Upper lobe of left lung (tissue), 6 donors: ENCODE measurements around the gene ZWILCH. TPM values are rescaled to one million over a fixed set of nuclear protein-coding genes. Genes with fewer than 3 reads are reported as not detected.

ENCODE experiments used
- ATAC-seq, 2 donors: fragments of 200-7000 bp; cut with Tn5 transposase; one replicate each; pipeline ENCODE4 v1.9.1; 2022; ENCODE audit warnings: mild to moderate bottlenecking in 2 of 2, moderate library complexity in 2 of 2; ENCODE audit not compliant: low FRiP score in 2 of 2
- DNase-seq, 2 donors: peaks; one replicate each; pipeline ENCODE4 v3.0.0-alpha.2; 2019 to 2020
- H3K27ac ChIP-seq, 4 donors: fragments of 200-600 bp; sonication (generic); one replicate each; pipeline ENCODE4 v1.5.1; 2016 to 2019
- H3K27me3 ChIP-seq, 4 donors: fragments of 200-600 bp; sonication (generic); one replicate each; pipeline ENCODE4 v1.5.1; 2017 to 2019
- H3K36me3 ChIP-seq, 4 donors: fragments of 200-600 bp; sonication (generic); one replicate each; pipeline ENCODE4 v1.5.1; 2016 to 2019
- H3K4me1 ChIP-seq, 4 donors: fragments of 200-600 bp; sonication (generic); one replicate each; pipeline ENCODE4 v1.5.1; 2018 to 2019
- H3K4me3 ChIP-seq, 4 donors: fragments of 200-600 bp; sonication (generic); one replicate each; pipeline ENCODE4 v1.5.1; 2017 to 2019; ENCODE audit warnings: mild to moderate bottlenecking in 2 of 4, moderate library complexity in 1 of 4
- H3K9me3 ChIP-seq, 4 donors: fragments of 200-600 bp; sonication (generic); one replicate each; pipeline ENCODE4 v1.5.1; 2018 to 2019
- EP300 ChIP-seq, 4 donors: sonication (generic); formaldehyde crosslinking; IDR thresholded peaks; one replicate each; pipeline ENCODE4 v1.5.1; 2017; ENCODE audit warnings: antibody characterized with exemption in 4 of 4, control low read depth in 2 of 4
- POLR2A ChIP-seq, 4 donors: fragments of 450-650 bp; IDR thresholded peaks; one replicate each; pipeline ENCODE4 v1.5.1; 2016 to 2017; ENCODE audit warnings: antibody characterized with exemption in 4 of 4, mild to moderate bottlenecking in 2 of 4
- POLR2AphosphoS5 ChIP-seq, 2 donors: sonication (generic); formaldehyde crosslinking; IDR thresholded peaks; one replicate each; pipeline ENCODE4 v1.5.1; 2017; ENCODE audit warnings: antibody characterized with exemption in 2 of 2
- WGBS, 2 donors: methylation state at CpG; one replicate each; pipeline ENCODE4 v1.1.5; 2017 to 2018; 5-methylcytosine and 5-hydroxymethylcytosine counted together
- total RNA-seq, 6 donors: library from RNA; depleted of rRNA in 4 of 6; stranded (reverse); fragments of >200 nt in 4 of 6; gene quantifications; one replicate each; pipeline versions ENCODE4 v1.1.0 to v1.2.1, GENCODE V29; 2016 to 2021
- TF ChIP-seq, protein P1 (sequence below), 6 experiments: fragments of 450-650 bp in 4 of 6; fragments of 200-600 bp in 2 of 6; sonication (generic) in 2 of 6; IDR thresholded peaks; one replicate each; pipeline ENCODE4 v1.5.1; 2016 to 2019; ENCODE audit warnings: antibody characterized with exemption in 6 of 6
- donor health status: DM: no; HTN: no; CAD: no; lungs with moderate emphysema.
- donor health status: DM: no; HTN: yes; CAD: no; lungs with severe emphysema.

Gene ZWILCH
- total RNA-seq, 6 donors from 2014 or later = 0.33 to 6.3 (median 5.1) TPM

DNA sequence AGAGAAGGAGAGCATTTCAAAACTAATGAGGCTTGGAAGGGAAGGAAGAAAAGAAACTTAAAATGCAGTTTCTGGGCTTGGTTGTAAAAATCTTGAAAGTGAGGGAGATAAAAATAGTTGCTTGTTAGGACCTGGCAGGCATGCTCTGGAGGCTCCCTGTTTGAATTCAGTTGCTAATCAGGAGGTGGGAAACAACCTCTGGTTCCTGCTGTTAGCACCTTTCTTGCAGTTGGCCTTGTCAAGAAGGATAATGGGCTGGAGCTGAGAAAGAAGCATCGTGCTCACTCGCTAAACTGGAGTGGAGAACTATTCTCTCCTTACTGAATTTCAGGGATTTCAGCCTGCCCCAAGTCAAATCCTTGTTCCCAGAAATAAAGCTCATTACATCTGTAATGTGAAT, 31.0 kb upstream of the ZWILCH start:
- ATAC-seq = no peak
- no peak overlapping the region for H3K27ac ChIP-seq
- WGBS, 2 donors = 77 to 81% methylated on average over 2 of the region's 2 CpGs

DNA sequence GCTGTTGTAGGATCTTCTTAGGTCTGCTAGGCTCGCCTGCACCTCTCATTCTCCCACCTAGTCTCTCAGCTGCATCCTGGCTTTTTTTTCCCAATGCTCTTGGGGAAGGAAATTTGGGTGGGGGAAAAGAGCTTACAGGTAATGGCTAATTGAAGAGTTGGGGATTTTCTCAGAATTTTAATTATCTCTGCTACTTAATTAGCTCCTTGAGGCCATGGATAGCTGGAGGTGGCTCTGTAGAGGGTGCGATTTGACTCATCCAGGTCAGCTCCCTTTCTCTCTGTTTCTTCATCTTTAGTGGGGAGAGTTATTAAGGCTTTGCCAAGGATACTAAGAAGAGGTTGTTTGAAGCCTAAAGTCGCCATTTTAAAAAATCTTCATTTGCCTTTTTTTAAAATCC, 30.2 kb upstream of the ZWILCH start:
- Histone ChIP-seq H3K4me1 (no peaks in the 10 kb centered on the region), H3K9me3 (no peaks in the 10 kb centered on the region), H3K36me3 (no peaks in the 10 kb centered on the region), H3K4me3 (no peak overlapping the region), H3K27me3 (no peaks in the 10 kb centered on the region), H3K27ac (no peak overlapping the region)
- ATAC-seq (no peak), DNase-seq (no peak)
- WGBS, 2 donors = 91 to 93% methylated on average over 3 of the region's 3 CpGs
- TF ChIP-seq POLR2AphosphoS5 (IDR thresholded peaks at IDR 0.05) (no peak), POLR2A (IDR thresholded peaks at IDR 0.05) (no peak), EP300 (IDR thresholded peaks at IDR 0.05) (no peak)
- TF ChIP-seq, protein P1, sequence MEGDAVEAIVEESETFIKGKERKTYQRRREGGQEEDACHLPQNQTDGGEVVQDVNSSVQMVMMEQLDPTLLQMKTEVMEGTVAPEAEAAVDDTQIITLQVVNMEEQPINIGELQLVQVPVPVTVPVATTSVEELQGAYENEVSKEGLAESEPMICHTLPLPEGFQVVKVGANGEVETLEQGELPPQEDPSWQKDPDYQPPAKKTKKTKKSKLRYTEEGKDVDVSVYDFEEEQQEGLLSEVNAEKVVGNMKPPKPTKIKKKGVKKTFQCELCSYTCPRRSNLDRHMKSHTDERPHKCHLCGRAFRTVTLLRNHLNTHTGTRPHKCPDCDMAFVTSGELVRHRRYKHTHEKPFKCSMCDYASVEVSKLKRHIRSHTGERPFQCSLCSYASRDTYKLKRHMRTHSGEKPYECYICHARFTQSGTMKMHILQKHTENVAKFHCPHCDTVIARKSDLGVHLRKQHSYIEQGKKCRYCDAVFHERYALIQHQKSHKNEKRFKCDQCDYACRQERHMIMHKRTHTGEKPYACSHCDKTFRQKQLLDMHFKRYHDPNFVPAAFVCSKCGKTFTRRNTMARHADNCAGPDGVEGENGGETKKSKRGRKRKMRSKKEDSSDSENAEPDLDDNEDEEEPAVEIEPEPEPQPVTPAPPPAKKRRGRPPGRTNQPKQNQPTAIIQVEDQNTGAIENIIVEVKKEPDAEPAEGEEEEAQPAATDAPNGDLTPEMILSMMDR (IDR thresholded peaks at IDR 0.05) = no peak

More for the DNA sequence above, 31.0 kb upstream of the ZWILCH start:
- DNase-seq = no peak
- H3K27me3 ChIP-seq = no peaks in the 10 kb centered on the region
- H3K36me3 ChIP-seq = no peaks in the 10 kb centered on the region
- H3K4me1 ChIP-seq = no peaks in the 10 kb centered on the region
- no peak overlapping the region for H3K4me3 ChIP-seq
- TF ChIP-seq EP300 (IDR thresholded peaks at IDR 0.05) (no peak), POLR2AphosphoS5 (IDR thresholded peaks at IDR 0.05) (no peak)
- no peaks in the 10 kb centered on the region for H3K9me3 ChIP-seq

DNA sequence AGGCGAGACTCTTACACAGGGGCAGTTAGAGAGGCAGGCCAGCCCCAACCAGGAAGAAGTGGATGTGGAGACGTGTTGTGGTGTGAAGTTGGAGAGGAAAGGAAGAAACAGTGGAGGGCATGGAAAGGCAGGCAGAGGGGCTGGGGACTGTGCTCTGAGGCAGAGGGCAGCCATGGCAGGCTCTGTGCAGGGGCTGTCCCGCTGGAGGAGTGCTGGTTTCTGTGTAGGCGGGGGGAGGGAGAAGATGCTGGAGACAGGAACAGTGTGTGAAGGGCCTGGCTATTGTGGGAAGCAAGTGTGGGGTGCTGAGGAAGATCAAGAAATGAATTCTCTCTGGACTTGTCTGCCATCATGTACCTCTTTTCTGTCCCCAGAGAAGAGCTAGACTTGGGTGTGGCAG, 28.6 kb upstream of the ZWILCH start:
- no peaks in the 10 kb centered on the region for H3K27me3 ChIP-seq
- no peak for DNase-seq
- H3K36me3 ChIP-seq = peaks cover 0 to 7% (median 2%) of the 10 kb centered on the region in 4 donors
- WGBS, 2 donors = 85 to 92% methylated on average over 4 of the region's 4 CpGs
- no peaks in the 10 kb centered on the region for H3K9me3 ChIP-seq
- H3K27ac ChIP-seq = no peak overlapping the region
- TF ChIP-seq, protein P1 (IDR thresholded peaks at IDR 0.05) = no peak
- TF ChIP-seq POLR2AphosphoS5 (IDR thresholded peaks at IDR 0.05) (no peak), POLR2A (IDR thresholded peaks at IDR 0.05) (no peak), EP300 (IDR thresholded peaks at IDR 0.05) (no peak)
- ATAC-seq = peak in 1 of 2 donors; percentile 18
- H3K4me3 ChIP-seq = no peak overlapping the region
- H3K4me1 ChIP-seq = no peaks in the 10 kb centered on the region

DNA sequence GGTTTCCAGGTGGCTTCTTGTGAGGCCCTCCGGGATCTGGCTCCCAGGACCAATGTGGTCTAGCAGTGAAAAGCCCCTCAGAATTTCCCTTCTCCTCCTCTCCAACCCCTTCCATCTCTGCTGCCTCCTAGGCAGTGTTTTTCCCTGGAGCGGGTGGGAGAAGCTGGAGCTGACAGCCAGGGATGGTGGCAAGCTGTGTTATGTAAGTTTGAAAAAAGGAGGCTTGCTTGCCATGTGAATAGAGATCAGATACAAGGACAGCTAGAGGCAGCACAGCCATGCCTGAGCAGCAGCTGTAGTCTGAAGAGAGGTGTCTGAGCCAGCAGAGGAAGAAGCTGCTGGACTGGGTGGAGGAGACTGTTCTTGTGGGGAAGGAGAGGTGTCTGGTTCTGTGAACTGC, 28.1 kb upstream of the ZWILCH start:
- H3K27ac ChIP-seq = no peak overlapping the region
- ATAC-seq (peak in 1 of 2 donors; percentile 6), DNase-seq (no peak)
- 92 to 100% methylated on average over 1 to 2 of the region's 2 CpGs for WGBS, 2 donors
- TF ChIP-seq EP300 (IDR thresholded peaks at IDR 0.05) (no peak), POLR2A (IDR thresholded peaks at IDR 0.05) (no peak), POLR2AphosphoS5 (IDR thresholded peaks at IDR 0.05) (no peak)
- TF ChIP-seq, protein P1 (IDR thresholded peaks at IDR 0.05) = no peak
- no peak overlapping the region for H3K4me3 ChIP-seq
- H3K27me3 ChIP-seq = no peaks in the 10 kb centered on the region
- H3K36me3 ChIP-seq = peaks cover 0 to 11% (median 5%) of the 10 kb centered on the region in 4 donors
- H3K9me3 ChIP-seq = no peaks in the 10 kb centered on the region
- H3K4me1 ChIP-seq = no peaks in the 10 kb centered on the region

DNA sequence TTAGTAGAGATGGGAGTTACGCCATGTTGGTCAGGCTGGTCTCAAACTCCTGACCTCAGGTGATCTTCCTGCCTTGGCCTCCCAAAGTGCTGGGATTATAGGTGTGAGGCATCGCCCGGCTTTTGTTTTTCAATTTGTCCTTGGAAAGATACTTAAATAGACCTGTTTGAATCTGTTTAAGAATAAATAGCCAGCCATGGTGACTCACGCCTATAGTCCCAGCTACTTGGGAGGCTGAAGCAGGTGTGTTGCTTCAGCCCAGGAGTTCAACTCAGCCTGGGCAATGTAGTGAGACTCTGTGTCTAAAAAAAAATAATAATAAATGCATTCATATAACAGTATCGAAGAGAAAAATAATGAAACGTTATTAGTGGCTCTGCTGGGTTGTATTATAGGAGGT, 24.9 kb upstream of the ZWILCH start:
- peaks cover 2 to 31% (median 11%) of the 10 kb centered on the region in 4 donors for H3K36me3 ChIP-seq
- no peak overlapping the region for H3K4me3 ChIP-seq
- WGBS, 2 donors = 98 to 99% methylated on average over 6 of the region's 6 CpGs
- DNase-seq = no peak
- H3K27ac ChIP-seq = no peak overlapping the region
- H3K4me1 ChIP-seq = peaks cover 0 to 10% (median 6%) of the 10 kb centered on the region in 4 donors
- H3K9me3 ChIP-seq = no peaks in the 10 kb centered on the region
- no peak for TF ChIP-seq POLR2A (IDR thresholded peaks at IDR 0.05)
- TF ChIP-seq, protein P1 (IDR thresholded peaks at IDR 0.05) = no peak
- TF ChIP-seq POLR2AphosphoS5 (IDR thresholded peaks at IDR 0.05) = no peak
- TF ChIP-seq EP300 (IDR thresholded peaks at IDR 0.05) = no peak
- no peak for ATAC-seq
- H3K27me3 ChIP-seq = no peaks in the 10 kb centered on the region
